HG02840 (cell line): ENCODE measurements around the gene RTN4IP1.
"Not testable (repeated sequence)": the region's sequence is repeated elsewhere in the genome, so short reads cannot be mapped to it uniquely, and the experiment has no call there.

Experiments
- ATAC-seq: cut with Tn5 transposase; IDR thresholded peaks from one replicate; pipeline ENCODE4 v1.9.1; 2021; ENCODE audit warnings: mild to moderate bottlenecking, moderate library complexity, moderate number of reproducible peaks; ENCODE audit not compliant: unreplicated experiment, low FRiP score

Gene RTN4IP1

GRCh38 chr6:106549521-106549920 is 79.8 kb downstream of the RTN4IP1 start:
- no peak for ATAC-seq

GRCh38 chr6:106548926-106549455 is 80.3 kb downstream of the RTN4IP1 start:
- ATAC-seq: not testable (repeated sequence)

- ATAC-seq: no peak
These were observed 81.5 kb downstream of the RTN4IP1 start for GRCh38 chr6:106547601-106548453.

GRCh38 chr6:106546691-106547414 is 82.4 kb downstream of the RTN4IP1 start:
- ATAC-seq: no peak

GRCh38 chr6:106546261-106546690 is 83.0 kb downstream of the RTN4IP1 start:
- ATAC-seq: no peak

GRCh38 chr6:106540907-106541306 is 88.4 kb downstream of the RTN4IP1 start:
- no peak for ATAC-seq

GRCh38 chr6:106540432-106540831 is 88.9 kb downstream of the RTN4IP1 start:
- ATAC-seq: no peak

- no peak for ATAC-seq
These were observed 89.4 kb downstream of the RTN4IP1 start for GRCh38 chr6:106539936-106540335.

- ATAC-seq: no peak
These were observed 91.2 kb downstream of the RTN4IP1 start for GRCh38 chr6:106538145-106538544.

GRCh38 chr6:106537662-106538061 is 91.6 kb downstream of the RTN4IP1 start:
- no peak for ATAC-seq

- no peak for ATAC-seq
These were observed 92.4 kb downstream of the RTN4IP1 start for GRCh38 chr6:106536851-106537250.

GRCh38 chr6:106536357-106536756 is 92.9 kb downstream of the RTN4IP1 start:
- ATAC-seq: no peak

- no peak for ATAC-seq
These were observed 94.3 kb downstream of the RTN4IP1 start for GRCh38 chr6:106535012-106535411.

GRCh38 chr6:106534564-106534982 is 94.7 kb downstream of the RTN4IP1 start:
- ATAC-seq: no peak

GRCh38 chr6:106534004-106534403 is 95.3 kb downstream of the RTN4IP1 start:
- no peak for ATAC-seq

- ATAC-seq: no peak
These were observed 96.2 kb downstream of the RTN4IP1 start for GRCh38 chr6:106533054-106533453.

- ATAC-seq: no peak
These were observed 98.8 kb downstream of the RTN4IP1 start for GRCh38 chr6:106530502-106530901.

GRCh38 chr6:106530026-106530425 is 99.3 kb downstream of the RTN4IP1 start:
- ATAC-seq: no peak

- ATAC-seq: no peak
These were observed 99.9 kb downstream of the RTN4IP1 start for GRCh38 chr6:106529438-106529837.

GRCh38 chr6:106528521-106528920 is 100.8 kb downstream of the RTN4IP1 start:
- no peak for ATAC-seq

GRCh38 chr6:106527979-106528378 is 101.3 kb downstream of the RTN4IP1 start:
- no peak for ATAC-seq
